Neural progenitor cell (in vitro differentiated cells): ENCODE measurements around the gene GRM3.

Source experiments
- EZH2phosphoT487 ChIP-seq: fragments of 200-600 bp; sonication (generic); IDR thresholded peaks from 2 replicates; pipeline ENCODE4 v1.6.1; 2017; ENCODE audit warnings: antibody characterized with exemption
- TF ChIP-seq, protein P1 (sequence below): fragments of 200-600 bp; sonication (generic); IDR thresholded peaks from 2 replicates; pipeline ENCODE4 v1.5.1; 2017; ENCODE audit warnings: antibody characterized with exemption, mild to moderate bottlenecking

DNA sequence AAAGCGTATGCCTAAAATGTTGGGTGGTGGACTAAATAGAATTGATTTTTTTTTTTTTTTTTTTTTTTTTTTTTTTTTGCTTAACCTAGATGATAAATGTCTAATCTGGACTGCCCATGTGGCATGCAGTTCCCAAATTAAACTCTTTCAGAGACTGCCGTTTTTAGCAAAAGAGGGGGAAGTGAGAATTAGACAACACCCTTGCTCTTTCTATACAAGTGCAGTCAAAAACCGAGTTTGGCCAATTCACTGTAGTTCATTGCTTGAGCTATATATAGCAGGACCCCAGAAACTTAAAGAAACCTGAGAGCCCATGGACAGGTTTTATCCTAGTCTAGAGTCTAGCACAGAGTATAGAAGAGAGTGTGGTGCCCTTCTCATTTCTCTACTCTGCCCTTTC, 141.9 kb downstream of the GRM3 start:
- TF ChIP-seq, protein P1, sequence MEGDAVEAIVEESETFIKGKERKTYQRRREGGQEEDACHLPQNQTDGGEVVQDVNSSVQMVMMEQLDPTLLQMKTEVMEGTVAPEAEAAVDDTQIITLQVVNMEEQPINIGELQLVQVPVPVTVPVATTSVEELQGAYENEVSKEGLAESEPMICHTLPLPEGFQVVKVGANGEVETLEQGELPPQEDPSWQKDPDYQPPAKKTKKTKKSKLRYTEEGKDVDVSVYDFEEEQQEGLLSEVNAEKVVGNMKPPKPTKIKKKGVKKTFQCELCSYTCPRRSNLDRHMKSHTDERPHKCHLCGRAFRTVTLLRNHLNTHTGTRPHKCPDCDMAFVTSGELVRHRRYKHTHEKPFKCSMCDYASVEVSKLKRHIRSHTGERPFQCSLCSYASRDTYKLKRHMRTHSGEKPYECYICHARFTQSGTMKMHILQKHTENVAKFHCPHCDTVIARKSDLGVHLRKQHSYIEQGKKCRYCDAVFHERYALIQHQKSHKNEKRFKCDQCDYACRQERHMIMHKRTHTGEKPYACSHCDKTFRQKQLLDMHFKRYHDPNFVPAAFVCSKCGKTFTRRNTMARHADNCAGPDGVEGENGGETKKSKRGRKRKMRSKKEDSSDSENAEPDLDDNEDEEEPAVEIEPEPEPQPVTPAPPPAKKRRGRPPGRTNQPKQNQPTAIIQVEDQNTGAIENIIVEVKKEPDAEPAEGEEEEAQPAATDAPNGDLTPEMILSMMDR, result no peak
- TF ChIP-seq EZH2phosphoT487, result no peak
